ENCODE data around the gene APBA2.
A peak's percentile ranks its signal among the peaks of the same experiment; 100 is the strongest.

APBA2 gene

DNA sequence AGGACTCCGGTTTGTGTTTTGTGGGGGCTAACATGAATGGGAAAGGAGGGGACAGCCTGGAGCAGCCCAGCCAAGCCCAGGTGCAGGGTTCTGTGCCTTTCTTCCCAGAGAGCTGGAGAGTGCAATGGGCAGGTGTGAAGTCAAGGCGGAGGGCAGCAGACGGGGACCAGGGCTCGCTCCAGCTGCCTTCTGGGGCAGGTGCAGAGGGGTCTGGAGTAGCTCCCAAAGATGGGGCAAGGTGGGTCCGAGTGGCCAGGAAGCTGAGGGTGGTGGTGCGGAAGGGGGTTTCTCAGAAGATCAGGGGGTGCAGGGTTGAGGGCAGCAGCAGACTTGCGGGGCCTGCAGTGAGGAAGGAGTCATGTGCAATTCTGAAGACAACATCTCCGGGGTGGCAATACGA, 225.0 kb downstream of the APBA2 start:
- DNase-seq = no peak

DNA sequence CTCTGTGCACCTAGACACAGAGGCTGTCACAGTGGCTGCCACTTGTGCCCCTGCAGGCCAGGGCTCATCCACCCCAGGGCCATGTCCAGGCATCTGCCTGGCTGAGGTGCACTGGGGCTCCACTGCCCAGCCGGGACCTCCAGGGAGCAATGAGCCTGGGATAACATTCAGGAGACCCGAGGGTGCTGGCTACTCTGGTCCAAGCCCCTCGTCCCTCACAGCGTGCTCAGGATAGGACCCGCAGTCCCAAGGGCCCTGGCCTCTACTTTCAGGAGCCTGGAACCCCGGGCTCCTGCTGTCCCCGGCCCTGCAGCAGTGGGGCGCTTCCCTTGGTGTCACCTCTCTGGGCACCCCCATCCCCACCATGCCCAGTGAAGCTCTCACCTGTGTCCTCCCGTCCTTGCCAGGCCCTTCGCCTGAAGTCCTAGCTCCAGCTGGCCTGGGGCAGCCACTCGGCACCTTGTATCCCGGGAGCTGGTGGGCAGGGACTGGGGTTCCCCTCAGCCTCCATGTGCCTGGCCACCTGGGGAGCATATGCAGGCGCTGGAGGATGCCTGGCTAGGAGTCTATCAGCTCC, 226.0 kb downstream of the APBA2 start:
- no peak for DNase-seq

DNA sequence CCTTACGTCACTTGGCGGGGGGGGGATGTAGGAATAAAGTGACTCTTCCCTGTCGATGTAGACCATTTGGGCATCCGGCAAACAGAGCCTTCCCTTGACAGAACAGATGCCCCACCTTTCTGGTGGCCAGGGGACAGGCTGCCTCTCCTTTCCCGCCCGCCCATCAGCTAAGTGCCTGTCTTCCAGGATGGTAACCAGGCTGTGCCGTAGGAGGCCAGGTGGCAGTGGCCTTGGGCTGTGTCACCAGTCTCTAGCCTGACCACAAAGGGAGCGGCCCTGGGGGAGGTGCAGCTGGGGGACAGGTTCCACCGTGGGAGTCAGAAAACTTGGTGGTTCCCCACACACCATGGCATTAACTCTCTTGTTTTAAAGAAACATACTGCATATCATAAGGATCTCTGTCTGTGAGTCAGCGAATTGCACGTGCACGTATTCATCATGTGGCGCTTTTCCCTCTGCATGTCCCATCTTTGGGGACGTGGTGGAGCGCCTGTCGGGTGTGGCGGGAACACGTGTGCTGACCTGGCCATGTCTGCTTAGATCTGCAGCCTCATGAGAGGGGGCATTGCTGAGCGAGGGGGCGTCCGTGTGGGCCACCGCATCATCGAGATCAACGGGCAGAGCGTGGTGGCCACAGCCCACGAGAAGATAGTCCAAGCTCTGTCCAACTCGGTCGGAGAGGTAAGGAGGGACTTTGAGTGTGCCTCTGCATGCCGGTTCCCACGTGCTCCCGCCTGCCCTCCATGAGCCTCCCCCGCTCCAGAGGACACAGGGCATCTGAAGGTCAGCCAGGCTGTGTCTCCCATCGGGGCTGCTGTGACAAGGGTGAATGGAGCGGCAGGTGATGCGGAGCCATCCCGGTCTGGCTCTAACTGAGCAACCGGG, 227.8 kb downstream of the APBA2 start:
- DNase-seq = no peak

DNA sequence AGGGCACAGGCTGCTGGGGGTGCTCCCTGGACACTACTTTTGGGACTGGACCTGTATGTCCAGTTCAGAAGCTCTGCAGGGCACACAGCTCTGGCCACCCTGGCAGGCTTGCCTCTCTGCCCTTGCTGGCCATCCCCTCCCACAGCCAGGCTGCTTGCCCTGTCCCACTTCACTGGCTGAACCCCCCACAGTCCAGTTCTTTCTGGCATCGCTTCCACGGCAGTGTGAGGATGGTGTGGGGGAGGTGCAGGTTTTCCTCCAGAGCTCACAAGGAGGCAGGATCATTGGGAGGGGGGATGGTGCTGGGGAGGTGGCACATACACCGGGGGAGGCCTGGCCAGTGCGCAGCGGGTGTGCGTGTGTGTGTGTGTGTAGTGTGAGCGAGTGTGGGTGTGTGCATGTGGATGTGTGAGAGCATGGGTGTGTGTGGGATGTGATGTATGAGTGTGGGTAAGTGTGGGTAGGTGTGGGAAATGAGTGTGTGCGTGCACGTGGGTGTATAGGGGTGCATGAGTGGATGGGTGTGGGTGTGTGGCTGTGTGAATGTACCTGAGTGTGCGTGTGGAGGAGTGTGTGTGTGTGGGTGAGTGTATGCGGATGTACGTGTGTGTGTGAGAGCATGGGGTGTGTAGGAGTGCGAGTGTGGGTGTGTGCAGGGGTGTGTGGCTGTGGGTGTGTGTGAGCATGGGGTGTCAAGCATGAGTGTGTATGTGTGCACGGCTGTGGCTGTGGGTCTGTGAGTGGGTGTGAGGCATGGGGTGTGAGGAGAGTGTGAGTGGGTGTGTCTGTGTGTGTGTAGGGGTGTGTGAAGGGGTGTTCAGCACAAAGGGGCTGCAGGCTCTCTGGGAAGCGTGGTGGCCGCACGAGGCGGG, 228.7 kb downstream of the APBA2 start:
- DNase-seq = no peak

GRCh38 chr15:29115093-29115991, 229.6 kb downstream of the APBA2 start:
- DNase-seq = peak; percentile 61

GRCh38 chr15:29116970-29117700, 231.4 kb downstream of the APBA2 start:
- no peak for DNase-seq

DNA sequence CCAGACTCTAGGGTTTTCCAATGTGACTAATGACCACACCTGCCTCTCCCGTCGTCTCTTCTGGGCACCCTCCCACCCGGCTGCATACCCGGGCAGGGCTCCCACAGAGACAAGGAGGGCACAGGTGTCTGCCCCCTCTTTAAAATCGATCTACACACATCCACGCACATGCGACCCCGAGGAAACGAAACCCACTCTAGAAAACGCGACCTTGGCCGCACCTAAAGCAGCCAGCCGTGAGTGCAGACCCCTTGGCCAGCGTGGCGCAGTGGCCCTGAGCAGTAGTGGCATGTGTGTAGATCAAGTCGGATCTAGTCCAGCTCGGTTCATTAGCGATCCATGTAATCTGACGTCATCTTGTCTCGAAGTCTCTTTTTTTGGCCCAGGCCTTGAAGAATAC, 232.0 kb downstream of the APBA2 start:
- no peak for DNase-seq

DNA sequence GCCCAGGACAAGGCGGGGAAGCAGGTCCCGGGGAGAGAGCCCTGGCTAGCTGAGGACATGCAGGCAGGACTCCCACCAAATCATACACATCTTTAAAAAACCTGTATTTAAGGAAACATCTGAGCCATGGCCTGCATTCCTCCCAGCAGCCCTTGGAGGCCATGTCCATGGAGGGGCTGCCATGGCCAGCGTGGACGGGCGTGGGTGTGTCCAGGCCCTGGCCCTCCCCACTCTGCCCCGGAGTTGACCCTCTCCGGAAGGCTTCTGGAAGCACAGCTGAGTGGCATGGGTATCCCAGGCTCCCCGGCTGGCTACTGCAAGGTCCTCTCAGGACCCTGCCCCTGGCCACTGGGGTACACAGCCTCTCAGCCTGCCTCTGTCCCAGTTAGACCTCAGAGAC, 234.1 kb downstream of the APBA2 start:
- no peak for DNase-seq

GRCh38 chr15:29120593-29121368, 235.0 kb downstream of the APBA2 start:
- DNase-seq = no peak

DNA sequence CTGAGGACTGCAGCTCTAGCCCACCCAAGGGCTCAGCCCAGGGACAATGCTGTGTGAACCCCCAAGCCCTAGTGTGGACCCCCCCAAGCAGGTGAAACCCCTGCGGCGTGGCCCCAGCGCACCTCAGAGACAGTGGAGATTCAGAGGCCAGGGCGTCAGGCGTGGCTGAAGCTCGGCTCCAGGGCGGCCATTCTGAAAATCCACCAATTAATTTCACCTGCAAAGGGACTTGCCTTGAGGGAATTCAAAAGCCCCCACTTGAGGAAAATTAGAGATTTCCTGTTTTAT, 235.5 kb downstream of the APBA2 start:
- no peak for DNase-seq

- no peak for DNase-seq
These were observed 236.1 kb downstream of the APBA2 start for GRCh38 chr15:29121907-29122306.

DNA sequence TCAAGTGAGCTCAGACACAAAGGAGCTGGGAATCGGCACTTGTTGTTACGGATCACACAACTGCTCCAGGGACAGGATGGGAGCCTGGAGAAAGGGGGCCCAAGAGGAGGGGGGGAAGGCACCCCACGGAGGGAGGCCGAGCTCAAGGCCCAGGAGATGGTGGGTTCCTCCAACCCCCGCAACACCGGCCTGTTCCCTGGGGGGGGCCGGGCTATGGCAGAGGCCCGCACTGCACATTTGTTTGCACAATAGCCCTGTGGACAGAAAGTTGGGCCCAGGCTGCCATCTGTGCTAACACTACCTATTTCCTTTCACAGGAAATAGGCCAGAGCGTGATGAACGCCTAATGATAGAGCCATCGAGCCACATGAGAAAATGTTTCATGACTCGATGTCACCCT, 236.7 kb downstream of the APBA2 start:
- no peak for DNase-seq

DNA sequence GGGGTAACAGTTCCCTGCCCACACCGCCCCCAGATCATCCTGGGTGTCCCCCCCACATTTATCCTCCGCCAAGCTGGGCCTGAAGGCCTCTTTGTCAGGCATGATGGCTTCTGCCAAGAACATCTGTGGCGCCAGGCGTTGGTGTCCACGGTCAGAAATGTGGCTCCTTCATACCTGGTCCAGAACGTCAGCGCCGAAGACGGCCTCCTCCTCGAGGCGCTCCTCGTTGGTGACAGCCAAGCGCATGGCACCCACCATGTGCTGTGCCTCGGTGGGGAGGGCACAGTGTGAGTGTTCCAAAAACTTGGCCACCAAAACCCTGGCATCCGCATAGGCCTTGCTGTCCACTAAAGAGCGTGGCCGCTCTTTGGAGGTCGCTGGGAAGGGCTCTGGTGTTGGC, 237.4 kb downstream of the APBA2 start:
- DNase-seq = no peak

DNA sequence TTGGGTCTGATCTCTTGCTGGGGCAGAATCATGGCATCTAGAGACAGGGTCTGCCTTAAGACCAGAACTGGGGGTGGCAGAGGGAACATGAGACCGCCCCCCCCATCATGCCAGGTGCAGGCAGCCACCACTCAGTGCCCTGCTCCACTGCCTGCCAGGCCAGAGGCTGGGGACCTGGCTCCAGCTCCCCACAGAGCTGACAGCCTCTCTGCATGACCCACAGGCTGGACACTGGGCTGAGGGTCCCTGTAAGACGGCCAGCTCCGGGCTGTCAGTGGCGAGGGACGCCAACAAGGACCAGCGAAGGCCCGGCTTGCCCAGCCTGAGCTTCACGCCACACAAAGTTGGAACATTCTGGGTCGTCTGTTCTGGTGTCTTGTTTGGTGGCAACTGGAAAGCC, 238.2 kb downstream of the APBA2 start:
- DNase-seq = no peak

DNA sequence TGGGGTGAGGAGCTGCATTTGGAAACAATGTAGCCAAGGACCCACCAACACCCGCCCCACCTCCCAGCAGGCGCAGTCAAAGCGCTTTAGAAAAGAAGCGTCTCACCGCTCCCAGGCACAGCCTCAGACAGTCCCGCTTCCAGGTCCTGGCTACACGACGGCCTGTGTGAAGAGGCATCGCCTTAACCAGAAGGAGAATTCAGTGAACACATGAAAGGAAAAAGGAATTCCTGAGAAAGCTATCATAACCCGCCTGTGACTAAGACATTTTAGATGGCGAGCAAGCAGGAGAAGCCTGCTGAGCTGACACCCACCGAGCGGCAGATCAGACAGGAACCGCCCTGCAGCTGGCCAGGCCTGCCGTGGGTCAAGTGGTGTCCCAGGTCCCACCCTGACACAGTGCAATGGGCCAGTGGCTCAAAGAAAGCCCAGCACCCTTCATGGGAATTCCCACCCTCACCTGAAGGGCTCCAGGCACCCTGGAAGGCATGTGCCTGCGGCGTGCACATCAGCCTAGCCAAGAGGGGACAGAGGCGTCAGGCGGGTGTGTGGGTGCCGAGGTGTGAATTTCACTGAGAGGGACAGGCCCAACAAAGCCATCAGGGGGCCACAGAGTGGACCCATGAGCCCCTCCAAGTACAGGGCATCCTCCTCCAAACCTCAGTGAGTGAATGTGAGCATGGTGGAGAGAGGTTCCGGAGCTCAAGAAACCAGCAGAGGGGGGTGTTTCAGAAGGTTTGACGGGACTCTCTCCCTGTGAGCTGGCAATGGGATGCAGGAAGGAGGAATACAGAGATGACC, 239.0 kb downstream of the APBA2 start:
- DNase-seq = no peak

DNA sequence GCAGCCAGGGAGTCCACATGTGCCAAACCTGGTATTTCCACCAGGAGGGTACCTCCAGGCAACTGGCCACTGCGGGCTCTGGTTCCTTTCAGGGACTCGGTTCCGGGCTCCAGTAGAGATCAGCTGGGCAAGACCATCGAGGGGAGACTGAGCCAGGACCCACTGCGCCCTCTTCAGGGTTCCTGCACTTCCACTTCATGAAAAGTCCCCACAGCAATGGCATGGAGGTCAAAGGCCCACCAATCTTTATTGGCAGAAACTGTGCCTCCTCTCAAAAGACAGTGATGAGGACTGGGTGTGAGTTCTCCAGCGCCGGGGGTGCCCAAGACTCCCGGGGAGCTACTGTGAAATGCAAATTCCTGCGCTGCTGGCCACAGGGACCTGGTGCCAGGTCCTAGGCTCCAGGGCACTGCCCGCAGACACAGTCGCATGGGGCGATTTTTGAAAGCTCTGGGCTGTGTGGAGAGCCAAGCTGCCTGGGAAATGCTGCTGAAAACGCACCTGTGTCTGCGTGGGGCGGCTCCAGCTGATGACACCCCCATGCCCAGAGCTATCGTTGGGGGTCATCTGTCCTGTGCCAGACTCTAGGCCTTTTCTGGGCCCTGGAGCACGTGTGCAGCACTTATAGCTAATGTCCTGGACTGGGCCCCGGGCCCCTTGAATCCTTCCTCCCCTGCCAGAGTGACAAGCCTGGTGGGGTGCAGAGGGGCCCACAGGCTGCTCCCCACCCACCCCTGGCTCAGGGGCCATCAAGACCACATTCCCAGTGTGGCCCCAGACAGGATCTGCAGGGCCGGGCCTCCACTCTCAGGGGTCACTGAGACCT, 239.8 kb downstream of the APBA2 start:
- no peak for DNase-seq

DNA sequence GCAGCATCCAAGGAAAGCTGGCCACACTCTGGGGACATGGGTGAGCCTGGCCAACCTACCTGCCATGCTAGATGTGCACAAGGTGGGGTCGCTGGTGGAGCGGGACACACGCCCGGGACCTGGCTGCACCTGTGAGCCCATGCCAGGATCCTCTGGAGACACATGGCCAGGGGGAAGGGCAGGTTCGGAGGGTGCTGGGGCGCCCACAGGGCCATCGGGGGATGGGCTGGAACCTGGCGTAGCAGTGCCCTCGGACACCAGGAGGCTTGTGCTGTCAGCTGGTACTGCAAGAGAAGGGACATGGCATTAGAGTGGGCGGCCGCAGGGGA, 240.4 kb downstream of the APBA2 start:
- no peak for DNase-seq

GRCh38 chr15:29126821-29127461, 241.2 kb downstream of the APBA2 start:
- no peak for DNase-seq

Data from right hindlimb (tissue), 1 donor.